ENCODE data around the gene NCKAP5. TPM values are rescaled to one million over a fixed set of nuclear protein-coding genes. Genes with fewer than 3 reads are reported as not detected.
A peak's percentile ranks its signal among the peaks of the same experiment; 100 is the strongest.

The NCKAP5 gene
- total RNA-seq, 1 experiment from 2014 or later = not detected

DNA sequence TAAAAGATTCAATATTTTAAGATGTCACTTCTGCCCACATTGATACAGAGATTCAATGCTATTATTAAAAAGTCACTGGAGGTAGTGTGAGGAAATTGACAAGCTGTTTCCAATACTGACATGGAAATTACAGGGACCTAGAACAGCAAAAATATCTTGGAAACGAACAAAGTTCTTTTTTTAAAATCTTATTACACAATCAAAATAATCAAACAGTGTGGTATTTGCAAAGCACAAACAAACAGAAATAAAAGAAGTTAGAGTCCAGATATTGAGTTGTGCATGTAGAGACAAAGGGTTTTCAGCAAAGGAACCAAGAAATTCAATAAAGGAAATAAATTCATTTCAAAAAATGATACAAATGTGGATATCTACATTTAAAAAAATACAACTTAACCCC, 369.6 kb downstream of the NCKAP5 start:
- TF ChIP-seq, protein P1, sequence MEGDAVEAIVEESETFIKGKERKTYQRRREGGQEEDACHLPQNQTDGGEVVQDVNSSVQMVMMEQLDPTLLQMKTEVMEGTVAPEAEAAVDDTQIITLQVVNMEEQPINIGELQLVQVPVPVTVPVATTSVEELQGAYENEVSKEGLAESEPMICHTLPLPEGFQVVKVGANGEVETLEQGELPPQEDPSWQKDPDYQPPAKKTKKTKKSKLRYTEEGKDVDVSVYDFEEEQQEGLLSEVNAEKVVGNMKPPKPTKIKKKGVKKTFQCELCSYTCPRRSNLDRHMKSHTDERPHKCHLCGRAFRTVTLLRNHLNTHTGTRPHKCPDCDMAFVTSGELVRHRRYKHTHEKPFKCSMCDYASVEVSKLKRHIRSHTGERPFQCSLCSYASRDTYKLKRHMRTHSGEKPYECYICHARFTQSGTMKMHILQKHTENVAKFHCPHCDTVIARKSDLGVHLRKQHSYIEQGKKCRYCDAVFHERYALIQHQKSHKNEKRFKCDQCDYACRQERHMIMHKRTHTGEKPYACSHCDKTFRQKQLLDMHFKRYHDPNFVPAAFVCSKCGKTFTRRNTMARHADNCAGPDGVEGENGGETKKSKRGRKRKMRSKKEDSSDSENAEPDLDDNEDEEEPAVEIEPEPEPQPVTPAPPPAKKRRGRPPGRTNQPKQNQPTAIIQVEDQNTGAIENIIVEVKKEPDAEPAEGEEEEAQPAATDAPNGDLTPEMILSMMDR (IDR thresholded peaks at IDR 0.05; ENCODE audit: unreplicated experiment) = no peak
- Mint-ChIP-seq H3K27me3 (ENCODE audit: insufficient read depth, unreplicated experiment) (no peaks in the 10 kb centered on the region), H3K36me3 (ENCODE audit: insufficient read depth, unreplicated experiment) (no peaks in the 10 kb centered on the region), H3K4me3 (ENCODE audit: unreplicated experiment) (no peak overlapping the region), H3K9me3 (ENCODE audit: unreplicated experiment) (no peaks in the 10 kb centered on the region), H3K4me1 (ENCODE audit: insufficient read depth, unreplicated experiment) (peaks cover 9% of the 10 kb centered on the region), H3K27ac (ENCODE audit: low read depth, unreplicated experiment) (no peak overlapping the region)
- no TSS peak for BruUV-seq (replicated peaks)
- POLR2A ChIA-PET = no interaction called here
- CTCF ChIA-PET = no interaction called here
- intact Hi-C loops (cut with micrococcal nuclease) = no loop called here
- DNase-seq (ENCODE audit: unreplicated experiment) = no peak

DNA sequence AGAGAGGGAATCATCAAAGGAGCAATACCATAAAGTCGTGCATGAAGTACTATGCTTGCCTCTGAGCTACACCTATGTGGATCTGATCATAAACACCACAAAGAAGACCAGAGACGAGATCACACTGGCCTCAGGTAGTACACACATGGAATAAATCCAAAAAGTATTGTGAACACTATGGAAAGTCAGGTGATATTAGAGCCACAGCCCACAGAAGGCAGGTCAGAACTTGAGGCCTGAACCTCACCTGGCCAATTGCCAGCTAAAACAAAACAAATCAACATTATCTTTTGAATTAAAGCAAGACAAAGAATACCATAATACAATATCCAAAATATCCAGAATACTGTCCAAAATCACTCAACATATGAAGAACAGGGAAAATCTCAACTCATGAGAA, 371.1 kb downstream of the NCKAP5 start:
- POLR2A ChIA-PET = no interaction called here
- Mint-ChIP-seq H3K9me3 (ENCODE audit: unreplicated experiment) (no peaks in the 10 kb centered on the region), H3K36me3 (ENCODE audit: insufficient read depth, unreplicated experiment) (no peaks in the 10 kb centered on the region), H3K27ac (ENCODE audit: low read depth, unreplicated experiment) (no peak overlapping the region), H3K27me3 (ENCODE audit: insufficient read depth, unreplicated experiment) (no peaks in the 10 kb centered on the region), H3K4me3 (ENCODE audit: unreplicated experiment) (no peak overlapping the region), H3K4me1 (ENCODE audit: insufficient read depth, unreplicated experiment) (peaks cover 9% of the 10 kb centered on the region)
- TF ChIP-seq, protein P1 (IDR thresholded peaks at IDR 0.05; ENCODE audit: unreplicated experiment) = no peak
- intact Hi-C loops (cut with micrococcal nuclease) = no loop called here
- CTCF ChIA-PET = interaction anchor here (0.5 to 1.1 kb wide), 3 partner anchors 29 to 929 kb away, joined by 3 to 7 read pairs (median 4); no protein-coding TSS in a partner anchor
- no TSS peak for BruUV-seq (replicated peaks)
- peak; percentile 5 for DNase-seq (ENCODE audit: unreplicated experiment)

DNA sequence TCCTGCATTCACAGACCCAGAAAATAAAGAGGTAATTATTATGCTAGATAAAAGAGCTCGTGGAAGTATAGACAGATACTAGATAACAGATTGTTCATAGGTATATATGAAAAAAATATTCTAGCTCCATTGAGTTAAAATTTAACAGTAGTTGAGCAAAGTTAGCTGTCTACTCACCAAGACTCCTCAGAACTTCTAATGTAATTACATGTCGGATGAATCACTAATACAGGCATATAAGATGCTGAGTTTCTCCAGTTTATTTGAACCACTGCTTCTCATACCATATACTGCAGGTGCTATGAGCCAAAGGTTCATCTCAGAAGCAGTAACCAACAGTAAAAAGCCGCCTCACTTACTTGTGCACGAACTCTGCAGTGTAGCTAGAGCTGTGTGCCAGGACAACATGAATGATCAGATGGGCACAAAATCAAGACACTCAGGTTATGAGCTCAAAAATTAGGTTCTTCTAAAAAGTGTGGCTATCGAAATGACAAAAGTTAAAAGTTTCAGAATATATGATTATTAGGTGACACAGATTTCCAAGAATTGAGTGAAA, 373.4 kb downstream of the NCKAP5 start:
- H3K4me3 Mint-ChIP-seq (ENCODE audit: unreplicated experiment) = no peak overlapping the region
- TF ChIP-seq, protein P1 (IDR thresholded peaks at IDR 0.05; ENCODE audit: unreplicated experiment) = no peak
- DNase-seq (ENCODE audit: unreplicated experiment) = no peak
- intact Hi-C loops (cut with micrococcal nuclease) = loop anchor here (5.0 kb wide), 1 partner anchor 367 kb away; no protein-coding TSS in a partner anchor
- no TSS peak for BruUV-seq (replicated peaks)
- no peaks in the 10 kb centered on the region for H3K27me3 Mint-ChIP-seq (ENCODE audit: insufficient read depth, unreplicated experiment)
- no peaks in the 10 kb centered on the region for H3K4me1 Mint-ChIP-seq (ENCODE audit: insufficient read depth, unreplicated experiment)
- H3K27ac Mint-ChIP-seq (ENCODE audit: low read depth, unreplicated experiment) = no peak overlapping the region
- ChIA-PET CTCF (interaction anchor here (0.6 to 0.8 kb wide), 3 partner anchors 25 to 649 kb away, joined by 3 to 5 read pairs (median 3); no protein-coding TSS in a partner anchor), POLR2A (no interaction called here)
- H3K9me3 Mint-ChIP-seq (ENCODE audit: unreplicated experiment) = no peaks in the 10 kb centered on the region
- H3K36me3 Mint-ChIP-seq (ENCODE audit: insufficient read depth, unreplicated experiment) = no peaks in the 10 kb centered on the region

DNA sequence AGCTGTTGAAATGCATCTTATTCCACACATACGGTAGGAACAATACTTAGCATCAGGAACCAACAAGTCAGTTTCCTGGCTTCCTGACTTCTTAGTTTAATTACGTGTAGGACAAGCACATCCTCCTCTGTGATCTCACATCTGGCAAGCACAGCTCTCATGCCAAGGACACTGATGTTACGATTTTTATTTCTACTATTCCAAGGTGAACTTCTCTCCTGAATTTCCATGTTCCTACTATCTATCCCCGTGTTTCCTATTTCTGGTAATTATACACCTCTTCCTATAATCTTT, 374.0 kb downstream of the NCKAP5 start:
- H3K4me1 Mint-ChIP-seq (ENCODE audit: insufficient read depth, unreplicated experiment) = no peaks in the 10 kb centered on the region
- no TSS peak for BruUV-seq (replicated peaks)
- DNase-seq (ENCODE audit: unreplicated experiment) = no peak
- intact Hi-C loops (cut with micrococcal nuclease) = loop anchor here (5.0 kb wide), 1 partner anchor 368 kb away; no protein-coding TSS in a partner anchor
- no peaks in the 10 kb centered on the region for H3K9me3 Mint-ChIP-seq (ENCODE audit: unreplicated experiment)
- POLR2A ChIA-PET = interaction anchor here (0.7 kb wide), 1 partner anchor 197 kb away, joined by 3 read pairs; no protein-coding TSS in a partner anchor
- H3K36me3 Mint-ChIP-seq (ENCODE audit: insufficient read depth, unreplicated experiment) = no peaks in the 10 kb centered on the region
- CTCF ChIA-PET = interaction anchor here (0.6 to 0.8 kb wide), 2 partner anchors 24 to 226 kb away, joined by 3 to 5 read pairs; no protein-coding TSS in a partner anchor
- H3K4me3 Mint-ChIP-seq (ENCODE audit: unreplicated experiment) = no peak overlapping the region
- TF ChIP-seq, protein P1 (IDR thresholded peaks at IDR 0.05; ENCODE audit: unreplicated experiment) = no peak
- no peak overlapping the region for H3K27ac Mint-ChIP-seq (ENCODE audit: low read depth, unreplicated experiment)
- H3K27me3 Mint-ChIP-seq (ENCODE audit: insufficient read depth, unreplicated experiment) = no peaks in the 10 kb centered on the region

All from MCF 10A (cell line).